Cerebellar nuclear complex (tissue), 1 donor: ENCODE results near the gene HMGB1.

ENCODE experiments used
- DNase-seq, 2 experiments: peaks; one replicate each; lab custom pipeline; 2025; lab: John Stamatoyannopoulos, UW

The HMGB1 gene

DNA sequence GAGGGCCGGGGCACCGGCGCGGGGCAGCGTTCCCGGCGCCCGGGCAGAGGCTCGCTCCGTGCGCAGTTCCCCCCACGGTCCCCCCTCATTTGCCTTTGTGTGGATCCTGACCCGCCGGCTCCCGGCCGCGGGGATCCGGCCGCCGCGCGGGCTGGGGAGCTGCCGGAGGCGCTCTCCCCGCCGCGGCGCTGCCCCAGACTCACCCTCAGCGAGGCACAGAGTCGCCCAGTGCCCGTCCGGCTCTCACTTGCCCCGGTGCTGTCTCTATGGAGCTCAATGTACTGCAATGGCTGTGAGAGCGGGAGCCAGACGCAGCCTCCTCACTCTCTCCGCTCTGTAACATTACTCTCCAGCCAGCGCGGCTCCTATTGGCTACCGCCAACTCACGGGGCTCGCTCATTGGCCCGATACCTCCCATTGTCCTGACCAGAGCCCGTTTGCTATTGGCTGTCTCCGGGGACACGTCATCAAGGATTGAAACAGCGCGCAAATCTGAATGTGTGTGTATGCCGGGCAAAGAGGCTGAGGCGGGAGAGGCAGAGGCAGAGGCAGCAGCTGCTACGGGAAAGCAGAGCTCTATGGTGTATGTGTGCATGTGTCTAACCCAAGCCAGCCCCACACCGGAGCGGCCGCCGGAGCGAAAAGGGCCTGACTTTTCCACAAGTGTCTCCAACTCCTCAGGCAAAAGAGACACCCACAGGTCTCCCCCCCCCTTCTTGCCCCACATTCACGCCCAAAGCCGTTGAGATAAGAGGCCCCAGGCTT lies at the start of gene HMGB1:
TSS of gene HMGB1 (minus strand) at position 344 of the 765 bp plus-strand sequence. CDS start 2,256 bp downstream, outside the sequence.
- peak; percentile 80 to 98 for DNase-seq

DNA sequence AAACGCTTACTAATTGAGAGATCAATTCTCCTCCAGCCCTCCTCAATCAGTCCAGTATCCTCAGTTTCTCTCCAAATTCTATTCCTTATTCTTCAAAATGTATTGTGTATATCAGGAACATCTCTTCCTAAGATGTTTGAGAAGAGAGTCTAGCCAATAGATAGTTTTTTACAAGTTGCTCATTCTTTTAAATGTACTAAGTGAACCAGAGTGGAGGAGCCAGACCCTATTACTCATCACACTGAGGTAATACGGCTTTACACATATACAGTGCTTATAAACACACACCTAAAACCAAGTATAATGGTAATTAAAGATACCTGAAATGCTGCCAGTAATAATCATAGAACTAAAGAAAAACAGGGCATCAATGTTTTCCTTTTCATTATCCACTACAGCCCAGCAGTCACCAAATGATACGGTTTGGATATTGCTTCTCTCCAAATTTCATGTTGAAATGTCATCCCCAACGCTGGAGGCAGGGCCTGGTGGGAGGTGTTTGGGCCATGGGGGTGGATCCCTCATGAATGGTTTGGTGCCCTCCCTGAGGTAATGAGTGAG lies 45.2 kb upstream of the HMGB1 start:
- no peak for DNase-seq

GRCh38 chr13:30510091-30510490 lies 44.4 kb upstream of the HMGB1 start:
- DNase-seq = no peak

- no peak for DNase-seq
Observed at GRCh38 chr13:30509254-30510050, 43.7 kb upstream of the HMGB1 start.

DNA sequence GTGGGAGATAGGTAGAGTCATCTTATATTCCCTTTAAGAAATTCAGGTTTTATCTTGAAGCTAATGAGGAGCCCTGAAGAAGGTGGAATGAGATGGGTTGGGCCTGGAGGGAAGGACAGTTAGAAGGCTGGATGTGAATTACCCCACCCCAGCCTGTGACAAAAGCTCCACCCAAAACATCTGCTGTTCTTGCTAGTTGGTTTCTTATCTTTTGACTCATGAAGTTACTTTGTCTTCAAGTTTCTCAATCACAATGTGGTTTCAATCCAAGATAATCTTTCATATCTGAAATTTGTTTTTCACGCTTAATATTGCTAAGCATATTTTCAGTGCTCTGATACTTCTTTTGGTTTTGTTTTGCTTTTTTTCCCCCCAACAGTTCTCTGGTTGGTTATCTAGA lies 38.3 kb upstream of the HMGB1 start:
- DNase-seq = no peak

- DNase-seq = no peak
Observed at GRCh38 chr13:30502237-30502636, 36.5 kb upstream of the HMGB1 start.

- DNase-seq = no peak
Observed at GRCh38 chr13:30499338-30499737, 33.6 kb upstream of the HMGB1 start.

GRCh38 chr13:30496147-30496546 lies 30.4 kb upstream of the HMGB1 start:
- no peak for DNase-seq

DNA sequence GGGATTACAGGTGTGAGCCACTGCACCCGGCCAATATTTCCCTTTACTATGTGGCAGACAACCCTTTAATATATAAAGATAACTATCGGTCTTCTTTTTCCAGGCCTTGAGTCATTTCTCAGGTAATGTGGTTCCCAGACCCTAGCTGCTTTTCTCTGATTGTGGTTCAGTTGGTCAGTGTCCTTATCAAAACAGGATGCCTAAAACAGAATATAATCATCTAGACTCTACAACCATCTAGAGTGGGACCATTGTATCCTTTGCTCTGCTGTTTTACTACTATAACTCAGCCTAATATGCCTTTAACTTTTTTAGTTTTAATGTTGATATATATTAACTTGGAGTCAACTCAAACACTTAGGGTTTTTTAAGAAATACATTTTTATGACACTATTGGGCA lies 30.0 kb upstream of the HMGB1 start:
- DNase-seq = no peak

GRCh38 chr13:30493658-30494381 lies 28.1 kb upstream of the HMGB1 start:
- DNase-seq = no peak

- DNase-seq = no peak
Observed at GRCh38 chr13:30487075-30487470, 21.3 kb upstream of the HMGB1 start.

DNA sequence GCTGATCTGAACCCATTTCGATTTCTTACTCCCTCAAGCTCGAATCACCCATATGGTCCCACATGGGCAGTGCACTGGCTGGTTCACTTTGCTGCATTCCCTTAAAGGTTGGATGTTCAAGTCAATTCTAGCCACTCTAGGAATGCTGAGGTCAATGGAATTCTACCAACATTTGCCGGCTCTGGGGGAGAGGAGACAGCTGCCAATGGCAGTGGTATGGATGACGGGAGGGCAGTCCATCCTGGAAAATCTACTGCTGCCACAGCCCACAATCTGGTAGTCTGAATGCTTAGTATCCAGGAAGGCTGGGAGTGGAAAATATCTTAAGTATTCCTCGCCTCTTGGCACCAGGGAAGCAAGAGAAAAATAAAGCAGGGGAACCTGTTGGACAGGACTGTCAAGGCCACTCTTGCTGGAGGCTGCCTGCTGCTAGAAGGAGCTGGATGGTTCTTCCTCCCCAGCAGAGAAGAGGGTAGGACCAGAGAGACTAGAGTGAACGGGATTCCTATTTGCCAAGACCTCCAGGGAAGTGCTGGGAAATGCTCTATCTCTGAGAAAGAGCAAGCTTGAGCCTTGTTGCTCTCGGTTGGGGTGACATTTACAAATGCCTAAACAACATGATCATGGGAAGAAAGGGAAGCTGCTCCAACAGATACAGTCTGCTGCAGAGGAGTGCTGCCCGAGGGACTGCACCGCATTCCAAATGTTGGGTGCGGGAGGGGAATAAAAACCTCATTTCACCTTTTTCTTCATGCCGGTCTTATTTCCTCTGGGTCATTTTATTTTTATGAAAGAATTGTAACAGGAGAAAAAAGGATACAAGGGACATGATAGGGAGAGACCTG lies 20.7 kb upstream of the HMGB1 start:
- DNase-seq = no peak

DNA sequence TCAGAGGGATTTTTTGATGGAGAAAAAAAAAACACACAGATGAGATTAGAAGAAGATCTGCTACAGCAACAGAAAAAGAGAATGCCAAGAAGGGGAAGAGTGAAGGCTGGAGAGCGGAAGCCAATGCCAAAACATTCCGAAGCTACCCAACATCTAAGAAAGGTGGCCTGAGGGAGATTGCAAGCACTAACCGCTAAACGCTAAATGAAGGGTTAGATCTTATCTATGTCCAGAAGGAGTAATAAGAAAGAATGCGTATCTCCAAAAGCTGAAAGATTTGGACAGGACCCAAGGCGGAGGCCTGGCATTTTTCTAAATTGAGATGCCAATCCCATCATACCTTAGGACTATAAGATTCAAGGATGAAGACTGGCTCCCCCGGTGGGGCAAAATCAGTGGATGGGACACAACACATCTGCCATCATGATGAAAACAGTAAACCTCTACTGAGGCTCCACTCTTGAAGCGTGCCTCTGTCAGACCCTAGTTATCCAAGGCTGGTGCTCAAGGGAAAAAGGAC lies 15.6 kb upstream of the HMGB1 start:
- no peak for DNase-seq

DNA sequence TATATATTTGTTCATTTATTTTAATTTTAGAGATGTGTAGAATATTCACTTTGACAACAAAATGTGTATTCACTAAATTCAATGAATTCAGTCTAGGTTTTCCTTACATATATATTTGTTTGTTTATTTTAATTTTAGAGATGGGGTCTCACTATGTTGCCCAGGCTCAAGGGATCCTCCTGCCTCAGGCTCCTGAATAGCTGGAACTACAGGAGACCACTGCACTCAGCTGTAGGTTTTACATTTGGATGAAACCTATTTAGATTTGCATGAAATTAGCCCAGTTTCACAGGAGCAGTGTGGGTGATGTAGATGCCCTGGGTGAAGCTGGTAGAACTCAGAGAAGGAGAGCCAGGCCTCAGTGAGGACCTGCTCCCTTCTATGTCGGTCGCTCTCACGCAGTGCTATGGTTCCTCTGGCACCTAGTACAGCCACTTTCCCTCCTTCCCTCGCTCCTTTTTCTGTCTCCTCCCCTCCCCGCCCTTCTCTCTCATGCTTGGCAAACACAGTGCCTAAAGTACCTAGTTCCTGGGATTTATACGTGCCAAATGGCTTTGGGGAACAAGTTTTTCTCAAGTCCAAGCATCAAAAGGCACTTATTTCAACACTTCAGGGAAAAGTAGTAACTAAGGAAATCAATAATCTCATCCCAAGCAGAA lies 14.7 kb upstream of the HMGB1 start:
- no peak for DNase-seq

DNA sequence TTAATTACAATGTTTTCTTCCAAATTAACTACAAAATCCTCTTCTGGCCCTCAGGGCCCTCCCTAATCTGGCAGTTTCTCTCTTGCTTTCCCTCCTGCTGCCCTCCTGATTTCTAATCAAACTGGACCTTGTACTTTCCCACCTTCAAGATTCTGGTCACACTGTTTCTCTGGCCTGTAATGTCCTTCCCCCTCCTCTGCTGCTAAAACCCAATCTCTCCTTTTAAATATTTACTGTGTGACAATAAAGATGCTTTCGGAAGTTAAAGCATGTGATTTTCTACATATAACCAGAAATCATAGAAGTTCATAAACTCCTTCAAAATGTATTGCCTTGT lies 14.1 kb upstream of the HMGB1 start:
- no peak for DNase-seq

DNA sequence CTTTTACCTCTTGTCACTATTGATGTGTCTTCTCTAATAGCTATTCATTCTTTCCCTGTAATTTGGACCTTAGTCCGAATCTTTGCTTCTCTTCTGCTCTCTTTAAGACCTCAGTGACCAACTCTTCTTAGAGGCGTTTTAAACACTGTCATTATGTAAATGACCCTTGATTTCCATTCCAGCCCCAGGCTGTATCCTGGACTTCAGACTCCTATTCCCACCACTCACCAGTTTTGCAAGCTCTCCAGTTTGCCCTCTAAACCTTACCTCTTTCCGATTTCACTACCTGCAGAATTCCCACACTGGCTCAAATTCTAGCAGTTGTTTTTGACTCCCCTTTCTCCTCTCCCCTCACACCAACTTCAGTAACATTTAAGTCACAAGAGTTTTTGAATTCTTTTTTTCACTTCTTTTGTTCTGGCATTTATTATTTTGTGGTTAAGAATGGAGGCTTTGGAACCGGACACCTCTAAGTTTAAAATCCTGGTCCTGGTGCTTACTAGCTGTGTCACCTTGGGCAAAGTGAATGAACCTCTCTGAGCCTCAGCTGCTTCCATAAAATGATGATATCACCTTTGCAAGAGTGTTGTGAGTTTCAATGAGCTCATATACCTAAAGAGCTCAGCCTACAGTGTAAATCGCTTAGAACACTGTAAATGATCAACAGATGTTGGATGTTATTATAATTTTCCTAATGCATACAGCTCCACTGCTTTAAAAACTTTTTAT lies 13.6 kb upstream of the HMGB1 start:
- DNase-seq = no peak

DNA sequence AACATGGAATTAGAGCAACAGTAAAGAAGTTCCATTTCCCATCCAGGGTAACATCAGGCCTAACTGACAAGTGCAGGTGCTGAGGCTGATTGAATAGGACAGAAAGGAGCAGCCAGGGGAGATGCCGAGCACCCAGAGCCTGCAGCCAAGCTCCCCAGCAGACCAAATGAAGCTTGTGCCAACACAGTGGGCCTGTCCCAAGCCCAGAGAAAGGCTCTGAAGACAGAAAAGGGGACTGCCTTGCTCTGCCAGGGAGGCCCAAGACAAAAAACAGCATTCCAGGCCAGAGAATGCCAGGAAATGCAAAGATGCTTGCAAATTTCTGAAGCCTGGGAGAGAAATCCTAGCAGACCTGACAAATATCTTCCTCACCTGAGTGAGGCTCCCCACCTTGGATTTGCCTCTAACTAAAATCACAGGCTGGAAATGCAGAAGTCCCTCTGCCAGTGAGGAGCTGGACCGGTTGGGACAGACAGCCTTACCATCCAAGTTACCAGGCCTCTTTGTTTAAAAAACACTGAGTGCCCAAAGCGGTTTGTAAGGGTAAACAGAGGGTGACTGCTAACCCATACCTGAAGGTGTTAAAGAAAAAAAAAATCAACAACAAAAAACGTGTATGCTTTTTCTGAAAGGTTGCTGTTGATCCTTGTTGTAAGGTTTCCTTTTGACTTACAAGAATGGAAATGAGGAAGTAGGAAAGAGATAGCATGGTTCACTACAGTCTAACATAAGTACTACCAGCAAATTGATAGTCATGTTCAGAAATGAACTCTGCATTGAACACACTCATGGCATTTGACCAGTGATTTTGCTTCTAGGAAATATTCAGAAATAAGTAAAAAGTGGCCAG lies 11.8 kb upstream of the HMGB1 start:
- no peak for DNase-seq

DNA sequence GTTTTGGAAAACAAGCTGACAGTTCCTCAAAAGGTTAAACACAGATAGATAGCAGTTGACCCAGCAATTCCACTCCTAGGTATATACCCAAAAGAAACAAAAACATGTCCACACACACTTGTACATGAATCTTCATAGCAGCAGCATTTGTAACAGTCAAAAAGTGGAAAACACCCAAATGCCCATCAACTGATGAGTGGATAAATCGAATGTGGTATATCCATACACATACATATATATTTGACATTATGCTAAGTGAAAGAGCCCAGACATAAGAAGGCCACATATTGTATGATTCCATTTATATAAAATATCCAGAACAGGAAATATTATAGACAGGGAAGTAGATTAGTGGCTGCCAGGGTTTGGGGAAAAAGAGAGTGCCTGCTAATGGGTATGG lies 7.9 kb upstream of the HMGB1 start:
- DNase-seq = no peak

DNA sequence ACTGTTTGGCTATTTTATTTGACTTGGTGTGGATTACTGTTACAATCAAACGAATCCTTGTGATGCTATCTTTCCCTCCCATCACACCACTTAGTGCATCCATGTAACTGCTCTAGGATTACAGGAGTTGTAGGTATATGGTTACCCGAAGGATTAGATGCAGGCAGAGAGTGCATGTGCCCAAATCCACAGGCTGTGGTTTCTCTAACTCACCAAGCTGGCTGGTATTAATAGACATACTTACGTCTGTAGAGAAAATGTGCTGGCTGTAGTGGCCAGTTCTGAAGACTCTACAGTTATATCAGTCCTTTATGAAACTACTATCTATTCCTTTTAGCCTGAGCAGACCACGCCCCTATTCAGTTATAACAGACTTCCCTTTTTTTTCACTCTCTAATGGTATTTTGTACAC lies 1.1 kb upstream of the HMGB1 start:
- no peak for DNase-seq
